ENCODE measurements around the gene AIG1.

- TF ChIP-seq EZH2 (IDR thresholded peaks at IDR 0.05; ENCODE audit: low read length, missing control alignments) (no peak), CTCF (conservative IDR thresholded peaks at IDR 0.05 in 1 of 2, IDR thresholded peaks at IDR 0.05 in 1 of 2; ENCODE audit: low read depth in 1 of 2, low read length in 2 of 2) (no peak)
Observed at GRCh38 chr6:143185288-143185687, 124.6 kb downstream of the AIG1 start.
